Uterus (tissue), 4 donors: ENCODE measurements around the gene RTP5. TPM values are rescaled to one million over a fixed set of nuclear protein-coding genes. Genes with fewer than 3 reads are reported as not detected.

ENCODE experiments used
- DNase-seq, 2 donors: peaks; one replicate each; pipeline ENCODE4 v3.0.0-alpha.2; 2019 to 2020
- H3K27ac ChIP-seq, 2 donors: fragments of 200-600 bp; sonication (generic); 1 replicate in 1 of 2; 2 replicates in 1 of 2; pipeline ENCODE4 v1.5.1; 2016 to 2018
- H3K27me3 ChIP-seq, 2 donors: fragments of 200-600 bp; sonication (generic); one replicate each; pipeline ENCODE4 v1.5.1; 2018 to 2019; ENCODE audit warnings: control low read depth in 1 of 2
- H3K36me3 ChIP-seq, 2 donors: fragments of 200-600 bp; sonication (generic); one replicate each; pipeline ENCODE4 v1.5.1; 2019; ENCODE audit warnings: control low read depth in 1 of 2
- H3K4me1 ChIP-seq, 2 donors: fragments of 200-600 bp; sonication (generic); one replicate each; pipeline ENCODE4 v1.5.1; 2018 to 2019; ENCODE audit warnings: control low read depth in 1 of 2
- H3K4me3 ChIP-seq, 2 donors: fragments of 200-600 bp; sonication (generic); 1 replicate in 1 of 2; 2 replicates in 1 of 2; pipeline ENCODE4 v1.5.1; 2018 to 2019; ENCODE audit warnings: mild to moderate bottlenecking in 1 of 2
- H3K9me3 ChIP-seq, 2 donors: fragments of 200-600 bp; sonication (generic); one replicate each; pipeline ENCODE4 v1.5.1; 2019; ENCODE audit warnings: control low read depth in 1 of 2
- CTCF ChIP-seq, 4 experiments: fragments of 200-600 bp in 2 of 4; fragments of 450-650 bp in 2 of 4; sonication (generic) in 2 of 4; IDR thresholded peaks; one replicate each; pipeline ENCODE4 v1.5.1; 2016 to 2019; ENCODE audit warnings: antibody characterized with exemption in 4 of 4, mild to moderate bottlenecking in 2 of 4, moderate library complexity in 1 of 4
- POLR2A ChIP-seq, 2 donors: fragments of 450-650 bp; IDR thresholded peaks; one replicate each; pipeline ENCODE4 v1.6.1; 2016; ENCODE audit warnings: antibody characterized with exemption in 2 of 2, mild to moderate bottlenecking in 1 of 2, moderate library complexity in 1 of 2
- intact Hi-C: fragments of 100-400 bp; cut with DNase I; formaldehyde crosslinking; loops from one replicate; pipeline ENCODE4 v1.15.1; 2023; ENCODE audit warnings: low total_unique reads
- total RNA-seq, 4 donors: library from RNA; depleted of rRNA in 3 of 4; stranded (reverse); fragments of >200 nt in 3 of 4; gene quantifications; one replicate each; pipeline versions ENCODE4 v1.1.0 to v1.2.4, GENCODE V29; 2014 to 2023
- donor health status: DM: yes; HTN: yes; CAD: no.

RTP5 gene
- total RNA-seq, 4 donors from 2014 or later, result 0.15 TPM; not detected in 3

DNA sequence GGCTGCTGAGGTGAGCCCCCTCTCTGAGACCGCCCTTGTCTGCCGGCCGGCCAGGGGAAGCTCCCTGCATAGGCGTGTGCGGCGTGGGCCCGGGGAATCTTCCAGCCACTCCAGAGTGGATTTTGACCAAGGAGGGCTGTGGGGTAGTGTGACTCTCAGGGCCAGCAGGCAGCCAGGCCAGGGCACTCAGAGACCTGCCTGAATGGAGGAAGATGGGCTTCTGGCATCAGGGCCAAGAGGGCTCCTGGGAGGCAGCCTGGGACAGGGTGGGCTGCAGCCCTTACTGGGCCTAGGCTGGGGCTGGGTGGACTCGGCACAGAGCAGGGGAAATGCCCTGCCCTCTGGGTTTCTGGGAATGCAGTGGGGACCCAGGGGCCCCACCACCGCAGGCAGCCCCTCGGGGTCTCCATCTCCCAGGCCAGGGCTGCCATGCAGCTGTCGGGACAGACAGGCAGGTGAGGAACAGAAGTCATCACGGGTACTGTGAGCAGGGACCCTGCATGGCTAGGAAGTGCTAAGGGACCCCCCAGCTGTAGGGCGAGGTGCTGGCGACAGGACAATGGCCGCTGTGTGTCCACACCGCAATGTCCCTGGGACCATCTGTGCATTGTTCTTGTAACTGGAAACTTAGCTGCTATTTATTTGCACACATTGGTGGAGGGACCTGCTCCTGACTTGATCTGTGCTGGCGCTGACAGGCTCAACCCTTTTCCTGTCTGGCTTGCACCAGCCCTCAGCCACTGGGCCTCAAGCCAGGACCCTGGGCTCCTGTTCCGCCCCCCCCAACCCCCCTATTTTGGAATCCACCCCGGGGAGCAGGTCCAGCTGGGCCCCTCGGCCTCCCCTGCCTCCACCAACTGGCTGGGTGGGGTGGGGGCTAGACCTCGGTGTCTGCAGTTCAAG is 14.9 kb upstream of the RTP5 start:
- Histone ChIP-seq H3K27me3 (no peaks in the 10 kb centered on the region), H3K4me3 (no peak overlapping the region), H3K9me3 (no peaks in the 10 kb centered on the region), H3K4me1 (peaks cover 0 to 8% of the 10 kb centered on the region in 2 donors), H3K27ac (no peak overlapping the region), H3K36me3 (no peaks in the 10 kb centered on the region)
- intact Hi-C loops, result no loop called here
- DNase-seq, result peak in 1 of 2 donors; percentile 13
- no peak for TF ChIP-seq POLR2A (IDR thresholded peaks at IDR 0.05)
- no peak for TF ChIP-seq CTCF (IDR thresholded peaks at IDR 0.05)

DNA sequence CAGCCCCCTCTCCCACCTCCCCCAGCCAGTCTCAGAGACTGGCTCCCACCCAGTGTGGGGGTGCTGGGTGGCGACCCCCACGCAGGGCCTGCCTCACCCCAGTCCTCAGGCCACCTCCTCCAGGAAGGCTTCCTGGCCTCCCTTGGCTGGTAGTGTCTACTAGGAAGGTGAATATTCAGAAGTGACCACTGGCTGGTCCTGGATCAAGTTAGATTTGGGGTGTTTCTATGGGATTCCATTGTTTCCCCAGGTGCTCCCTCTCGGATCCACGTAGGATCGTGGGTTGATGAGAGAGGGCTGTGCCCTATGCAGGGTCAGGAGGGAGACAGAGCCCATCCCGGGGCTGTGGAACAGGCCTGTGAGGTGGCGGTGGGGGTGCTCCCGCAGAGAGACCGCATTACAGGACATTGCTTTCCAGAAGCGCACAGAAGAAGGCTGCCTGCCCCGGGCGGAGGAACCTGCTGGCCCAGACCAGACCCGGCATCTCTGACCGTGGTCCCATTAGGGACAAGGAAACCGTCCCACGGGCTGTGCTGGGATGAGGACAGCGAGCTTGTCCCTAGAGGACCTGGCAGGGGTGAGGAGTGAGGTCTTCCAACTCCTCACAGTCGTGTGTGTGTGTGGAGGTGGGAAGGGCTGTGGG is 14.2 kb upstream of the RTP5 start:
- H3K9me3 ChIP-seq, result no peaks in the 10 kb centered on the region
- DNase-seq, result peak in 1 of 2 donors; percentile 11
- no peak overlapping the region for H3K4me3 ChIP-seq
- peaks cover 0 to 14% of the 10 kb centered on the region in 2 donors for H3K4me1 ChIP-seq
- intact Hi-C loops, result no loop called here
- H3K27me3 ChIP-seq, result no peaks in the 10 kb centered on the region
- TF ChIP-seq CTCF (IDR thresholded peaks at IDR 0.05) (no peak), POLR2A (IDR thresholded peaks at IDR 0.05) (no peak)
- H3K36me3 ChIP-seq, result no peaks in the 10 kb centered on the region
- no peak overlapping the region for H3K27ac ChIP-seq

GRCh38 chr2:241855888-241856422 is 13.6 kb upstream of the RTP5 start:
- Histone ChIP-seq H3K27ac (no peak overlapping the region), H3K36me3 (no peaks in the 10 kb centered on the region), H3K4me3 (no peak overlapping the region), H3K4me1 (peaks cover 0 to 14% of the 10 kb centered on the region in 2 donors), H3K27me3 (no peaks in the 10 kb centered on the region), H3K9me3 (no peaks in the 10 kb centered on the region)
- no peak for DNase-seq
- intact Hi-C loops, result no loop called here
- TF ChIP-seq POLR2A (IDR thresholded peaks at IDR 0.05), result no peak
- no peak for TF ChIP-seq CTCF (IDR thresholded peaks at IDR 0.05)

DNA sequence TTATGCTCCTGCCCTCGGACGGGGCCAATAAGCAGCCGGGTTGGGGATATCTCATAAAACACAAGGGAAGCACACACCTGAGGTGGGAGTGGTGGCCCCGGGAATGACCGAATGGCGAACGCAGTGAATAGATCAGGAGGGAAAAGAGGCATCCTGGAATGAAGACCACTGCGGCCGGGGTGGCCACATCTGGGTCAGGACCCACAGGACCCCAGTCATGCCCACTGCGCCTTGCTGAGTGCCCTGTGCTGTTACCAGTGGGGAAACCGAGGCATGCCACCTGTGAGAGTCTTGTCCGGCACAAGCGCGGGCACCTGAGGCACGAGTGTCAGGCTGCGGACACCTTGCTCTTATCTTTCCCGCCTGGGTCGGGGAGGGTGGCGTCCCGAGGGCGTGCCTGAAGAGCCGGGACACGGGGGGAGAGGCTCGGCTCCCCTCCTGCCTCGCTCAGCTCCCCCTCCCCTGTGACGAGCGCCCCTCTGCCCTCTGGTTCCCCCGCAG is 12.4 kb upstream of the RTP5 start:
- peak in 1 of 2 donors; percentile 16 for DNase-seq

More for the DNA sequence above, 12.4 kb upstream of the RTP5 start:
- Histone ChIP-seq H3K4me1 (peaks cover 0 to 14% of the 10 kb centered on the region in 2 donors), H3K27ac (no peak overlapping the region), H3K9me3 (no peaks in the 10 kb centered on the region), H3K36me3 (no peaks in the 10 kb centered on the region), H3K4me3 (no peak overlapping the region), H3K27me3 (no peaks in the 10 kb centered on the region)
- TF ChIP-seq POLR2A (IDR thresholded peaks at IDR 0.05) (no peak), CTCF (IDR thresholded peaks at IDR 0.05) (no peak)
- intact Hi-C loops, result no loop called here
